NCI-H446 treated with DMSO at 0.1 percent for 48 hours (cell line): Measurements from ENCODE around the gene GARIN3.

Experiments
- DNase-seq: peaks from one replicate; lab custom pipeline; 2025; lab: John Stamatoyannopoulos, UW

Gene GARIN3

GRCh38 chr5:157143127-157143971 is 22.7 kb downstream of the GARIN3 start:
- DNase-seq, result peak; percentile 75

GRCh38 chr5:157142317-157143126 is 23.5 kb downstream of the GARIN3 start, which contains the start of gene MED7:
TSS of gene MED7 (minus strand) at chr5:157142865. CDS start at chr5:157139431, 3,434 bp downstream.
- DNase-seq, result peak; percentile 97

GRCh38 chr5:157137691-157138090 is 28.4 kb downstream of the GARIN3 start:
- no peak for DNase-seq

- DNase-seq, result no peak
Observed at GRCh38 chr5:157132281-157132612, 33.8 kb downstream of the GARIN3 start.

GRCh38 chr5:157130925-157131324 is 35.1 kb downstream of the GARIN3 start:
- no peak for DNase-seq

- DNase-seq, result no peak
Observed at GRCh38 chr5:157121709-157122108, 44.4 kb downstream of the GARIN3 start.

GRCh38 chr5:157120102-157120501 is 46.0 kb downstream of the GARIN3 start:
- DNase-seq, result no peak

- no peak for DNase-seq
Observed at GRCh38 chr5:157116483-157116954, 49.5 kb downstream of the GARIN3 start.

GRCh38 chr5:157115502-157115901 is 50.6 kb downstream of the GARIN3 start:
- DNase-seq, result no peak

GRCh38 chr5:157115012-157115411 is 51.1 kb downstream of the GARIN3 start:
- no peak for DNase-seq

- no peak for DNase-seq
Observed at GRCh38 chr5:157113002-157113401, 53.1 kb downstream of the GARIN3 start.
